ENCODE measurements around the gene PDE1C.

Gene PDE1C

DNA sequence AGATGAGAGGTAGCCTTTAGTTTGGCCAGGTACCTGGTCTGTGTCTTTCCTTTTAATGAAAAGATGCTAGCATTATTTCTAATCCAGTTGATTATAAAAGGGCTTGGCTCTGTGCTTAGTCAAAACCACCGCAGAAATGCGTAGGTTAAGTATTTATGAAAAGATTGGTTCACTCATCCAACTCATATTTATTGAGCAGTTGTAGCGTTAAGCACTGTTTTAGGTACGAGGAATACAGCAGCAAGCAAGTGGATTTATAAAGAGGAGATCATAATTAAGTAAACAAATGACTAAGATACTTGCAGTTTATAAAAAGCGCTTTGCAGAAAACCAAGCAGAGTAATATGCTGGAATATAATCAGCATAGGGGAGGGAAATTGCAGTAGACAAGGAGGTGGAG, 253.4 kb downstream of the PDE1C start:
- no peak for TF ChIP-seq POLR2AphosphoS5 (IDR thresholded peaks at IDR 0.05; ENCODE audit: low read depth, low read length)
- no peak for TF ChIP-seq SIN3A (IDR thresholded peaks at IDR 0.05; ENCODE audit: borderline replicate concordance, insufficient read depth, low read length)
- TF ChIP-seq, protein P1, sequence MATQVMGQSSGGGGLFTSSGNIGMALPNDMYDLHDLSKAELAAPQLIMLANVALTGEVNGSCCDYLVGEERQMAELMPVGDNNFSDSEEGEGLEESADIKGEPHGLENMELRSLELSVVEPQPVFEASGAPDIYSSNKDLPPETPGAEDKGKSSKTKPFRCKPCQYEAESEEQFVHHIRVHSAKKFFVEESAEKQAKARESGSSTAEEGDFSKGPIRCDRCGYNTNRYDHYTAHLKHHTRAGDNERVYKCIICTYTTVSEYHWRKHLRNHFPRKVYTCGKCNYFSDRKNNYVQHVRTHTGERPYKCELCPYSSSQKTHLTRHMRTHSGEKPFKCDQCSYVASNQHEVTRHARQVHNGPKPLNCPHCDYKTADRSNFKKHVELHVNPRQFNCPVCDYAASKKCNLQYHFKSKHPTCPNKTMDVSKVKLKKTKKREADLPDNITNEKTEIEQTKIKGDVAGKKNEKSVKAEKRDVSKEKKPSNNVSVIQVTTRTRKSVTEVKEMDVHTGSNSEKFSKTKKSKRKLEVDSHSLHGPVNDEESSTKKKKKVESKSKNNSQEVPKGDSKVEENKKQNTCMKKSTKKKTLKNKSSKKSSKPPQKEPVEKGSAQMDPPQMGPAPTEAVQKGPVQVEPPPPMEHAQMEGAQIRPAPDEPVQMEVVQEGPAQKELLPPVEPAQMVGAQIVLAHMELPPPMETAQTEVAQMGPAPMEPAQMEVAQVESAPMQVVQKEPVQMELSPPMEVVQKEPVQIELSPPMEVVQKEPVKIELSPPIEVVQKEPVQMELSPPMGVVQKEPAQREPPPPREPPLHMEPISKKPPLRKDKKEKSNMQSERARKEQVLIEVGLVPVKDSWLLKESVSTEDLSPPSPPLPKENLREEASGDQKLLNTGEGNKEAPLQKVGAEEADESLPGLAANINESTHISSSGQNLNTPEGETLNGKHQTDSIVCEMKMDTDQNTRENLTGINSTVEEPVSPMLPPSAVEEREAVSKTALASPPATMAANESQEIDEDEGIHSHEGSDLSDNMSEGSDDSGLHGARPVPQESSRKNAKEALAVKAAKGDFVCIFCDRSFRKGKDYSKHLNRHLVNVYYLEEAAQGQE (IDR thresholded peaks at IDR 0.05; ENCODE audit: insufficient read depth in 1 of 2, low read depth in 2 of 2, low read length in 2 of 2) = no peak
- no peak for TF ChIP-seq FOXP2 (optimal IDR thresholded peaks at IDR 0.05; ENCODE audit: borderline replicate concordance, extremely low read depth, extremely low read length, insufficient read depth)
- TF ChIP-seq TAF1 (IDR thresholded peaks at IDR 0.05; ENCODE audit: borderline replicate concordance, insufficient read depth, low read length) = no peak

DNA sequence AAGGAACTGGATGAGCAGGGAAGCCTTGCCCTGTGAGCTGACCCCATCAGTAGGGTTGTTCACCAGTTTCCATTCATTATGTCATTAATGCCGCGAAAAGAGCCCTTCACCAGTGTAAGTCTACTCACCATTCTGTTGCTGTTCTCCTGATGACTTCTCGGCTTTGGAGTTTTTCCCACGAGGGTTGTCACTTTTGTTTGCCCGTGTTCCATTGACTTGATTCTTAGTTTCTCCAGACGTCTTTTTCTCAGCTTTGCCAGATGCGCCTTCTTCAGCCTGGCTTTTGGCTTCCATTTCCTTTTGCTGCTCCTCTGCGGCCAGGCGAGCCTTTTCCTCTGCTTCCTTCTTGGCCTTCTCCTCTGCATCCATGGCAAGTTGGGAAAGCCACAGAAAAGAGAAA, 254.4 kb downstream of the PDE1C start:
- TF ChIP-seq SIN3A (IDR thresholded peaks at IDR 0.05; ENCODE audit: borderline replicate concordance, insufficient read depth, low read length) = no peak

DNA sequence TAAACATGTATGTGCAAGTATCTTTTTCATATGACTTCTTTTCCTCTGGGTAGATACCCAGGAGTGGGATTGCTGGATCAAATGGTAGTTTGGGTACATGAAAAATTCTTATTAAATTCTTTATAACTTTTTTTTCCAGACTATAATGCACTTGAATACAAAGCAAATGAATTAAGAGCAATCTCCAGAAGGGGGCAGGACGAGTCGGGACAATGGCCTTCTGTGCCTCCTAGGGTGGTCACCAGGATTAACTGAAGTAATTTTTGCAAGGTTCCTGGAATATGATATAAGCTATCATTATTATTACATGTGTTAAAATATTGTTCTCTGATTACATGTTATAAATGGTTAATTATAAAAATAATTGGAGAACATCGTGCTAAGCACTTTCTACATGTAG, 256.0 kb downstream of the PDE1C start:
- no peak for TF ChIP-seq TAF1 (IDR thresholded peaks at IDR 0.05; ENCODE audit: borderline replicate concordance, insufficient read depth, low read length)

DNA sequence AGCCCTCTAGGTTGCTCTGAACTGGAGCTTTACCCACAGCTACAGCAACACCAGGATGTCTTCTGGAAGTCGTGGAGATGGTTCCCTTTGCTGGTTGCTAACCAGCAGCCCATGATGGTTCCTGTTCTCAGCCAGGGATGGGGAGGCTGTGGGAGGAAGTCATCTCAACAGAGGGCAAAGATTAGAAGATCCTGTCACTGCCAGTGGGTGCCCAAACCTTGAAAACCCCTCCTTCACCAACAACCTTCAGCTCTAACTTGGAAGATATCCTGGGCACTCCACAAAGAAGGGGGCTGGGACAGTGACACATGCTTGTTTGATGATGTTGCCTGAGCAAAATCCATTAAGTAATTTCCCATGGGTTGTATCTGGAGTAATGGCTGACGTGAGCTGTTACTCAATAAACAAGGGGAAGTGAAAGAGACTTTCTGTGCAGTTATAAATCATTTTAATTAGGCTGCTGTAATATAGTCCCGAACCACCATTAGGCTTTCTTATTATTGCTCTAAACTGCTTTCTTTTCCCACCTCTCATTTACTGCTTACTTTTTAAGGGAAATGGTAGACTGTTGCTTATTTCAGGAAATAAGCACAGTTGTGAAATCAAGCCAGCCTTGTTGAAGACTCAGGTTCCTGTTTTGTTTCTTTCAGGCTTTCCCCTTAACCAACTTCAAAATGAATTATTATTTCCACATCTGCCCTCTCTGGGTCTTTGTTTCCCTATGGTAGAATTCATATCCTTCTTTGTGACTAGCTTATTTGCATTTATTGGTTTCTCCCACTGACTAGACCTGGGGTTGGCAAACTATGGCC, 258.4 kb downstream of the PDE1C start:
- TF ChIP-seq FOXP2 (optimal IDR thresholded peaks at IDR 0.05; ENCODE audit: borderline replicate concordance, extremely low read depth, extremely low read length, insufficient read depth) = no peak

DNA sequence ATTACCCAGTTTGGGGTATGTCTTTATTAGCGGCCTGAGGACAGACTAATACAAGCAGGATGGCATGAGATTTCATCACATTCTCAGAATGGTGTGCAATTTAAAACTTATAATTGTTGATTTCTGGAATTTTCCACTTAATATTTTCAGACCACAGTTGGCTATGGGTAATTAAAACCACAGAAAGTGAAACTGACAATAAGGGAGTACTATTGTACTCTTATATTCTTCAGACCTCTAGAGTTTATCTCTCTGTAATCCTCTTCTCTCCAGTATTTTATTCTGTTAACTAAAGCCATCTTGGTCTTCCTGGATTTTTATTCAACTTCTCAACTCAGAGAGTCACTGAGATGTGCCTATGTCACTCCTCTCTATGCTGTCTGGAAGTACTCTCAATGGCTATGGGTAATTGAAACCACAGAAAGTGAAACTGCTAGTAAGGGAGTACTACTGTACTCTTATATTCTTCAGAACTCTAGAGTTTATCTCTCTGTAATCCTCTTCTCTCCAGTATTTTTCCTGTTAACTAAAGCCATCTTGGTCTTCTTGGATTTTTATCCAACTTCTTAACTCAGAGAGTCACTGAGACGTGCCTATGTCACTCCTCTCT, 264.9 kb downstream of the PDE1C start:
- no peak for TF ChIP-seq POLR2AphosphoS5 (IDR thresholded peaks at IDR 0.05; ENCODE audit: low read depth, low read length)
- no peak for TF ChIP-seq TAF1 (IDR thresholded peaks at IDR 0.05; ENCODE audit: borderline replicate concordance, insufficient read depth, low read length)

DNA sequence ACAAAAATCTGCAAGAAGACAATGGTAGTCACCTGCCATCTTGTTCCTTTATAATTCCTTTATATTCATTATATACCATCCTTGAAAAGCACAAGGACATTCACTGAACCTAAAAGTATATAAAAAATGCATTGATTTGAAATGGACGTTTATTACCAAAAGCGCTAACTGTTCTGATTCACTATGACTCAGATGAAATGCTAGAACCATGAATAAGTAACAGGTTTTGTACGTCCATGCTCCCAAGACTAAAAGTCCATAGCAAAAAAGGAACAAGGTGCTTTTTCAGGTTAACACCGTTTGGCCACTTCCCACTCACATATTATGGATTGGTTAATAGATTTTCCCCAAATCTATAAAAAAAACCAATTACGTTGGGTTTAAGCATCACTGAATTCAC, 273.8 kb downstream of the PDE1C start:
- TF ChIP-seq SIN3A (IDR thresholded peaks at IDR 0.05; ENCODE audit: borderline replicate concordance, insufficient read depth, low read length) (no peak), FOXP2 (optimal IDR thresholded peaks at IDR 0.05; ENCODE audit: borderline replicate concordance, extremely low read depth, extremely low read length, insufficient read depth) (no peak), TAF1 (IDR thresholded peaks at IDR 0.05; ENCODE audit: borderline replicate concordance, insufficient read depth, low read length) (no peak), POLR2AphosphoS5 (IDR thresholded peaks at IDR 0.05; ENCODE audit: low read depth, low read length) (no peak)
- TF ChIP-seq, protein P1 (IDR thresholded peaks at IDR 0.05; ENCODE audit: insufficient read depth in 1 of 2, low read depth in 2 of 2, low read length in 2 of 2) = no peak

DNA sequence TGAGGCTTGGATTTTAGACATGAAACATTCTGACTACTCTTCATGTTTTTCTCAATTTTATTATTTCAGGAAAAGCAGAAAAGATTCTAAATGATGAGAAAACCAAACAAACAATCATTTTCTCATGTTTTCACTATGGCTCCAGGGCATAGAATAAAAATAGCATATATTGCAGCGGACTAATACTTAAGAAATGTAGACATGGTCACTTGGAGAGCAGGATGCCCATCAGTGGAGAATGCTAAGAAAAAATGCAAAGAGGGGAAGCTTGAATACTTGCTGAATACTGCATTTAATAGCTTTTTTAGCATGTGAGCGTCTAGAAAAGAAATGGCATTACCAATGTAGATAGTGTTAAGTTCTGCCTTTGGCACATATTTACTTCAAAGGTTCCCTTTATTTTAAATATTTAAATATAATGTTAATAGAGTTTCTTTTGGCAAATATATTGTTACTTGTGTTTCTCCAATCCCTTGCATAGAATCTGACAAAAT, 275.3 kb downstream of the PDE1C start:
- TF ChIP-seq POLR2AphosphoS5 (IDR thresholded peaks at IDR 0.05; ENCODE audit: low read depth, low read length) = no peak
- no peak for TF ChIP-seq TAF1 (IDR thresholded peaks at IDR 0.05; ENCODE audit: borderline replicate concordance, insufficient read depth, low read length)
- TF ChIP-seq, protein P1 (IDR thresholded peaks at IDR 0.05; ENCODE audit: insufficient read depth in 1 of 2, low read depth in 2 of 2, low read length in 2 of 2) = no peak
- TF ChIP-seq FOXP2 (optimal IDR thresholded peaks at IDR 0.05; ENCODE audit: borderline replicate concordance, extremely low read depth, extremely low read length, insufficient read depth) = no peak
- TF ChIP-seq SIN3A (IDR thresholded peaks at IDR 0.05; ENCODE audit: borderline replicate concordance, insufficient read depth, low read length) = no peak
